Endodermal cell (in vitro differentiated cells): ENCODE data around the gene ARID3B. TPM values are rescaled to one million over a fixed set of nuclear protein-coding genes. Genes with fewer than 3 reads are reported as not detected.

ENCODE experiments used
- DNase-seq: peaks from one replicate; pipeline ENCODE4 v3.0.0-alpha.2; 2017
- H3K27ac ChIP-seq: 2 replicates; pipeline ENCODE4 v1.5.1; 2013; ENCODE audit warnings: mild to moderate bottlenecking, low read depth, low read length, moderate library complexity
- H3K27me3 ChIP-seq: 2 replicates; pipeline ENCODE4 v1.6.1; 2013; ENCODE audit warnings: mild to moderate bottlenecking, low read length, moderate library complexity; ENCODE audit not compliant: insufficient read depth, control insufficient read depth, poor library complexity, severe bottlenecking
- H3K36me3 ChIP-seq: 2 replicates; pipeline ENCODE4 v1.7.0; 2013; ENCODE audit warnings: mild to moderate bottlenecking, low read length, moderate library complexity; ENCODE audit not compliant: control insufficient read depth, insufficient read depth
- H3K4me1 ChIP-seq: one replicate; pipeline ENCODE4 v1.7.0; 2013; ENCODE audit warnings: low read length; ENCODE audit not compliant: control insufficient read depth, insufficient read depth
- H3K4me3 ChIP-seq: 2 replicates; pipeline ENCODE4 v1.5.1; 2013; ENCODE audit warnings: mild to moderate bottlenecking, low read length, moderate library complexity
- H3K9ac ChIP-seq: 2 replicates; pipeline ENCODE4 v1.6.1; 2013; ENCODE audit warnings: mild to moderate bottlenecking, low read length, moderate library complexity; ENCODE audit not compliant: poor library complexity, severe bottlenecking; ENCODE audit errors: extremely low read depth
- H3K9me3 ChIP-seq: 2 replicates; pipeline ENCODE4 v1.6.1; 2013; ENCODE audit warnings: mild to moderate bottlenecking, low read length, moderate library complexity; ENCODE audit not compliant: control insufficient read depth
- H3K27ac Mint-ChIP-seq: 2 replicates; pipeline ENCODE4 v1.8.0; 2020; ENCODE audit warnings: mixed read lengths
- H3K27me3 Mint-ChIP-seq: 2 replicates; pipeline ENCODE4 v1.8.0; 2021; ENCODE audit warnings: mild to moderate bottlenecking, mixed read lengths; ENCODE audit not compliant: insufficient read depth
- H3K36me3 Mint-ChIP-seq: 2 replicates; pipeline ENCODE4 v1.8.0; 2020; ENCODE audit warnings: low read depth, mixed read lengths
- H3K4me1 Mint-ChIP-seq: 2 replicates; pipeline ENCODE4 v1.8.0; 2020; ENCODE audit warnings: mixed read lengths
- H3K4me3 Mint-ChIP-seq: 2 replicates; pipeline ENCODE4 v1.8.0; 2020; ENCODE audit warnings: mild to moderate bottlenecking, moderate library complexity, mixed read lengths
- H3K9me3 Mint-ChIP-seq: 2 replicates; pipeline ENCODE4 v1.8.0; 2020; ENCODE audit warnings: mild to moderate bottlenecking, mixed read lengths
- WGBS, 2 experiments: methylation state at CpG; one replicate each; pipeline versions ENCODE4 v1.1.5 to v1.1.7; 2013; ENCODE audit warnings: missing lambda C conversion rate in 2 of 2, mixed read lengths in 1 of 2; ENCODE audit not compliant: insufficient coverage in 1 of 2, insufficient read length in 1 of 2; 5-methylcytosine and 5-hydroxymethylcytosine counted together
- total RNA-seq, 2 donors: library from RNA; stranded (reverse); fragmentation: NEBNext Ultra II Directional in 1 of 2; extraction: Animal tissue kit (Norgen Biotek cat#: 25700) in 1 of 2; gene quantifications; 2 replicates in 1 of 2; 3 replicates in 1 of 2; pipeline ENCODE4 v1.2.1, GENCODE V29; 2021
- TF ChIP-seq, protein P1 (sequence below): fragments of 200-600 bp; sonication (generic); conservative IDR thresholded peaks from 2 replicates; pipeline ENCODE4 v1.5.0; 2021; ENCODE audit warnings: antibody characterized with exemption, mild to moderate bottlenecking

ARID3B gene
- total RNA-seq, 2 donors from 2014 or later, result 98.1 to 99.4 TPM

DNA sequence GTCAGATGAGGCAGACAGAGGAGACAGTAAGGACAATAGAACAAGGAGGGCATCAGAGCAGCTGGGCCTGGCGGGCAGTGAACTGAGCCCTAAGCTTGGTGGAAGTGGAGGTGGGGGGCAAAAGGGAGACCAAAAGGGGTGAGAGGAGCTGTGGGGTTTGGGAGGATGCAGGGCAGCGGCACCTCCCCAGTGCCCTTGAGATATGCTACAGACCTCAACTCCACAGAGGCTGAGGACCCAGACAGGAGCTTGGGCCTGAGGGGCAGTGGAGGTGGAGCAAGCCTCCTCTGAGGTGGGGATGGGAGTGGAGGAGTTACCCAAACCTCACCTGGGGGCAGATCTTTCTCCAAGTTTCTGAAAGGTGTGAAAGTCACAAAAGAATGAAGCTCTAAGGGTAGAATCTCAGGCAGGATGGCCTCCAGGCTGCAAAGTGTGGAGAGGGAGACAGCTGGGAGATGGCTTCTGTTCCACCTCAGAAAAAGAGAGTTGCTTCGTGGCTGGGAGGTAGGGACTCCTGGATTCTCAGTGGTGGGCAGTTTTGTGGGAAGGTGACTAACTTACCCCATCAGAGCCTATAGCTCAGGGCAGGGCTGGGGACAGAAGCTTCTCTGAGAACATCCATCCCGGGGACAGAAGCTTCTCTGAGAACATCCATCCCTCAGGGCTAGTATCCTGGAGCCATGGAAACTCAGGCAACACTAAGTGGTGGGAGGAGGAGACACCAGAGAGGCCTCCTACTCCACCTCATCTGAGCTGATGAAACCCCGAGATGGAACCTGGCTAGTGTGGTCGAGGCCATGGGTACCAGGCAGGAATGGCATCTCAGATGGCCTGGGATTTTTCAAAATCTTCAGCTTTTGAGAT lies 72.3 kb downstream of the ARID3B start:
- Mint-ChIP-seq H3K4me3 (peak overlapping the region; percentile 84), H3K4me1 (peaks cover 16% of the 10 kb centered on the region)
- DNase-seq, result no peak

DNA sequence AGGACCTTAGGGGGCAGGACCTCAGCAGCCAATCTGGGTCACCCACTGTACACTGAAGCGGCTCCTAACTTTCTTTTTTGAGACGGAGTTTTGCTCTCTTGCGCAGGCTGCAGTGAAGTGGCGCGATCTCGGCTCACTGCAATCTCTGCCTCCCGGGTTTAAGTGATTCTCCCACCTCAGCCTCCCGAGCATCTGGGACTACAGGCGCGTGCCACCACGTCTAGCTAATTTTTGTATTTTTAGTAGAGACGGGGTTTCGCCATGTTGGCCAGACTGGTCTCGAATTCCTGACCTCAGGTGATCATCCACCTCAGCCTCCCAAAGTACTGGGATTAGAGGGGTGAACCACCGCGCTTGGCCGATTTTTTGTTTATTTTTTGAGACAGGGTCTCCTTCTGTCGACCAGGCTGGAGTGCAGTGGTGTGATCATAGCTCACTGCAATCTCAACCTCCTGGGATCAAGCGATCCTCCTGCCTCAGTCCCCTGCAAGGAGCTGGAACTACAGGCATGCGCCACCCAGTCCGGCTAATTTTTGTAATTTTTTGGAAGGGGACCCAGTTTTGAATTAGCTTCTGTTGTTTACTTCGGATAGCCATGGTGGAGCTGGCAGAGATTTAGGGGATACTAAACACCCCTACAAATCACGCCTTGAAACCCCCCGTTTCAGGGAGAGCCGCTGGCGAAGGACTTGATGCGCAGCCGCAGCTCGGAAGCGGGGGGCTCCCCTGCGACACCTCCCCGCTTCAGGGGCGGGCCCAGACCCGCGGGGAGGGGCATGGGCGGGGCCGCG lies 73.1 kb downstream of the ARID3B start:
- peaks cover 24% of the 10 kb centered on the region for H3K4me1 ChIP-seq
- peak; percentile 89 for DNase-seq
- Mint-ChIP-seq H3K36me3 (peaks cover 2% of the 10 kb centered on the region), H3K27me3 (peaks cover 14% of the 10 kb centered on the region), H3K27ac (no peak overlapping the region), H3K9me3 (no peaks in the 10 kb centered on the region), H3K4me3 (peak overlapping the region; percentile 84), H3K4me1 (peaks cover 21% of the 10 kb centered on the region)
- TF ChIP-seq, protein P1, sequence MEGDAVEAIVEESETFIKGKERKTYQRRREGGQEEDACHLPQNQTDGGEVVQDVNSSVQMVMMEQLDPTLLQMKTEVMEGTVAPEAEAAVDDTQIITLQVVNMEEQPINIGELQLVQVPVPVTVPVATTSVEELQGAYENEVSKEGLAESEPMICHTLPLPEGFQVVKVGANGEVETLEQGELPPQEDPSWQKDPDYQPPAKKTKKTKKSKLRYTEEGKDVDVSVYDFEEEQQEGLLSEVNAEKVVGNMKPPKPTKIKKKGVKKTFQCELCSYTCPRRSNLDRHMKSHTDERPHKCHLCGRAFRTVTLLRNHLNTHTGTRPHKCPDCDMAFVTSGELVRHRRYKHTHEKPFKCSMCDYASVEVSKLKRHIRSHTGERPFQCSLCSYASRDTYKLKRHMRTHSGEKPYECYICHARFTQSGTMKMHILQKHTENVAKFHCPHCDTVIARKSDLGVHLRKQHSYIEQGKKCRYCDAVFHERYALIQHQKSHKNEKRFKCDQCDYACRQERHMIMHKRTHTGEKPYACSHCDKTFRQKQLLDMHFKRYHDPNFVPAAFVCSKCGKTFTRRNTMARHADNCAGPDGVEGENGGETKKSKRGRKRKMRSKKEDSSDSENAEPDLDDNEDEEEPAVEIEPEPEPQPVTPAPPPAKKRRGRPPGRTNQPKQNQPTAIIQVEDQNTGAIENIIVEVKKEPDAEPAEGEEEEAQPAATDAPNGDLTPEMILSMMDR, result no peak
- peaks cover 3% of the 10 kb centered on the region for H3K36me3 ChIP-seq
- no peak overlapping the region for H3K9ac ChIP-seq
- peak overlapping the region; percentile 96 for H3K27ac ChIP-seq
- 48 to 78% methylated on average over 16 to 38 of the region's 38 CpGs for WGBS, 2 experiments
- H3K27me3 ChIP-seq, result no peaks in the 10 kb centered on the region
- peak overlapping the region; percentile 85 for H3K4me3 ChIP-seq
- H3K9me3 ChIP-seq, result no peaks in the 10 kb centered on the region

More for the DNA sequence above, 72.3 kb downstream of the ARID3B start:
- Mint-ChIP-seq H3K27ac (no peak overlapping the region), H3K36me3 (no peaks in the 10 kb centered on the region), H3K9me3 (no peaks in the 10 kb centered on the region), H3K27me3 (peaks cover 16% of the 10 kb centered on the region)
- Histone ChIP-seq H3K9me3 (no peaks in the 10 kb centered on the region), H3K27ac (no peak overlapping the region), H3K4me1 (peaks cover 20% of the 10 kb centered on the region), H3K4me3 (no peak overlapping the region), H3K27me3 (no peaks in the 10 kb centered on the region), H3K9ac (no peak overlapping the region), H3K36me3 (no peaks in the 10 kb centered on the region)
- WGBS, 2 experiments, result 90 to 91% methylated on average over 4 to 6 of the region's 6 CpGs
- TF ChIP-seq, protein P1, result no peak

DNA sequence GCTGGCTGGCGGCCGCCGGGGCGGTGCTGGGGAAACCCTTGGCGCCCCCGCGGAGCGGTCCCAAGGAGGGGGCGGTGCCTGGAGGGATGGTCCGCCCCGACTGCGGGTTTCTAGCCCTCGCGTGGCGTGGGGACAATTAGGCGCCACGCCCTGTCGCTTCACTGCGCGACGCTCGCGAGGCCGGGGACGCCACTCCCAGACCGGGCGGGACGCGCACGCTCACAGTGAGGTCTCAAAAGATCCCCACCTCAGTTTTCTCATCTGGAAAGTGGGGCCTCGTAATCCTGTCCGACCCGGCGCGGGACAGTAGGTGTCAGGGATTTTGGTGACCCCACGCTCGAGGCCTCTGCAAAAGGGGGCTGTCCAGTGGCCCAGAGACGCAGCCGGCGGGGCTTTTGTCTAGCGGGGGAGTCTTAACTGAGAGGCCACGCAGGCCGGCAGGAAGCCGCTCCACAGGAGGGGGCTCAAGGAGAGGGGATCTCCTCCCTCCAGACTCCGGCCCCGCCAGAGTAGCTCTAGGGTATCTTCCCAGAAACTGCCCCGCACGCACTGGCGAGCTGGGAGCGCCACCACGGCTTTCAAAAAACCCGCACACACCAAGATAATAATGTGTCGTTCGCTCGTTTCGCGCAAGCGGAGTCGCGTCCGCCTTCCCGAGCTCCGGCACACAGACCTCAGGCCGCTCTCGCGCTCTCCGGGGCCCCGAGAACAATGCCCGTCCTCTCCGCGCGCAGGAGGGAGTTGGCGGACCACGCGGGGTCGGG lies 73.9 kb downstream of the ARID3B start:
- no peaks in the 10 kb centered on the region for H3K9me3 Mint-ChIP-seq
- WGBS, 2 experiments, result 0% methylated on average over 14 to 76 of the region's 76 CpGs
- TF ChIP-seq, protein P1, result no peak
- peak overlapping the region; percentile 84 for H3K4me3 Mint-ChIP-seq
- peaks cover 14% of the 10 kb centered on the region for H3K27me3 Mint-ChIP-seq
- Histone ChIP-seq H3K4me3 (peak overlapping the region; percentile 85), H3K27me3 (no peaks in the 10 kb centered on the region), H3K9ac (peak overlapping the region; percentile 97), H3K9me3 (no peaks in the 10 kb centered on the region), H3K4me1 (peaks cover 24% of the 10 kb centered on the region), H3K27ac (peak overlapping the region; percentile 96), H3K36me3 (peaks cover 11% of the 10 kb centered on the region)
- peaks cover 9% of the 10 kb centered on the region for H3K36me3 Mint-ChIP-seq
- peak overlapping the region; percentile 98 for H3K27ac Mint-ChIP-seq
- no peak for DNase-seq
- H3K4me1 Mint-ChIP-seq, result peaks cover 21% of the 10 kb centered on the region
